SK-N-SH treated with all-trans-retinoic acid at 6 μM for 48 hours (cell line): ENCODE results near the gene WWTR1.

Source experiments
- GLIS3 ChIP-seq: fragments of 250-450 bp; sonication (Bioruptor Pico); IDR thresholded peaks from 2 replicates; pipeline ENCODE4 v1.5.0; 2020; ENCODE audit warnings: mild to moderate bottlenecking, moderate library complexity
- PATZ1 ChIP-seq: fragments of 250-450 bp; sonication (Bioruptor Pico); IDR thresholded peaks from 2 replicates; pipeline ENCODE4 v1.8.0; 2020; ENCODE audit warnings: mild to moderate bottlenecking, moderate library complexity, borderline replicate concordance
- POU6F1 ChIP-seq: fragments of 250-450 bp; sonication (Bioruptor Pico); IDR thresholded peaks from 2 replicates; pipeline ENCODE4 v1.8.0; 2021; ENCODE audit warnings: low read depth, mild to moderate bottlenecking, moderate library complexity, borderline replicate concordance
- ZC3H10 ChIP-seq: fragments of 250-450 bp; sonication (Bioruptor Pico); IDR thresholded peaks from 2 replicates; pipeline ENCODE4 v1.5.1; 2021; ENCODE audit warnings: mild to moderate bottlenecking, moderate library complexity
- ZFP3 ChIP-seq: fragments of 250-450 bp; sonication (Bioruptor Pico); IDR thresholded peaks from 2 replicates; pipeline ENCODE4 v1.5.0; 2020; ENCODE audit warnings: mild to moderate bottlenecking, moderate library complexity
- ZNF565 ChIP-seq: fragments of 450-650 bp; formaldehyde crosslinking; conservative IDR thresholded peaks from 2 replicates; pipeline ENCODE4 v1.5.0; 2020; ENCODE audit warnings: low read depth, mild to moderate bottlenecking, moderate library complexity
- TF ChIP-seq, protein P1 (sequence below): fragments of 250-450 bp; sonication (Bioruptor Pico); IDR thresholded peaks from 2 replicates; pipeline ENCODE4 v1.5.0; 2020; ENCODE audit warnings: mild to moderate bottlenecking, moderate library complexity

- TF ChIP-seq ZC3H10 (no peak), ZFP3 (CRISPR knock-in tag) (peak; percentile 11; the same call in 1 of the 2 replicates), GLIS3 (CRISPR knock-in tag) (no peak), PATZ1 (peak; percentile 59; the same call in 1 of the 2 replicates), ZNF565 (CRISPR knock-in tag) (no peak), POU6F1 (CRISPR knock-in tag) (no peak)
- TF ChIP-seq, protein P1, sequence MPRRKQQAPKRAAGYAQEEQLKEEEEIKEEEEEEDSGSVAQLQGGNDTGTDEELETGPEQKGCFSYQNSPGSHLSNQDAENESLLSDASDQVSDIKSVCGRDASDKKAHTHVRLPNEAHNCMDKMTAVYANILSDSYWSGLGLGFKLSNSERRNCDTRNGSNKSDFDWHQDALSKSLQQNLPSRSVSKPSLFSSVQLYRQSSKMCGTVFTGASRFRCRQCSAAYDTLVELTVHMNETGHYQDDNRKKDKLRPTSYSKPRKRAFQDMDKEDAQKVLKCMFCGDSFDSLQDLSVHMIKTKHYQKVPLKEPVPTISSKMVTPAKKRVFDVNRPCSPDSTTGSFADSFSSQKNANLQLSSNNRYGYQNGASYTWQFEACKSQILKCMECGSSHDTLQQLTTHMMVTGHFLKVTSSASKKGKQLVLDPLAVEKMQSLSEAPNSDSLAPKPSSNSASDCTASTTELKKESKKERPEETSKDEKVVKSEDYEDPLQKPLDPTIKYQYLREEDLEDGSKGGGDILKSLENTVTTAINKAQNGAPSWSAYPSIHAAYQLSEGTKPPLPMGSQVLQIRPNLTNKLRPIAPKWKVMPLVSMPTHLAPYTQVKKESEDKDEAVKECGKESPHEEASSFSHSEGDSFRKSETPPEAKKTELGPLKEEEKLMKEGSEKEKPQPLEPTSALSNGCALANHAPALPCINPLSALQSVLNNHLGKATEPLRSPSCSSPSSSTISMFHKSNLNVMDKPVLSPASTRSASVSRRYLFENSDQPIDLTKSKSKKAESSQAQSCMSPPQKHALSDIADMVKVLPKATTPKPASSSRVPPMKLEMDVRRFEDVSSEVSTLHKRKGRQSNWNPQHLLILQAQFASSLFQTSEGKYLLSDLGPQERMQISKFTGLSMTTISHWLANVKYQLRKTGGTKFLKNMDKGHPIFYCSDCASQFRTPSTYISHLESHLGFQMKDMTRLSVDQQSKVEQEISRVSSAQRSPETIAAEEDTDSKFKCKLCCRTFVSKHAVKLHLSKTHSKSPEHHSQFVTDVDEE (CRISPR knock-in tag), result no peak
Observed at GRCh38 chr3:149575213-149575960, 82.4 kb downstream of the WWTR1 start.
